Measurements from ENCODE around the gene TRAF1.
"Not testable (repeated sequence)": the region's sequence is repeated elsewhere in the genome, so short reads cannot be mapped to it uniquely, and the experiment has no call there.

The TRAF1 gene

GRCh38 chr9:120926397-120926928 lies at the start of gene TRAF1:
Gene TRAF1, minus strand, starts transcription at chr9:120926796. Its CDS starts 721 bp downstream, at chr9:120926075.
- peak; percentile 12 for DNase-seq

GRCh38 chr9:120974921-120975320 lies 48.3 kb upstream of the TRAF1 start:
- no peak for DNase-seq

- no peak for DNase-seq
Observed at GRCh38 chr9:120974181-120974580, 47.6 kb upstream of the TRAF1 start.

GRCh38 chr9:120971938-120972337 lies 45.3 kb upstream of the TRAF1 start:
- no peak for DNase-seq

GRCh38 chr9:120971471-120971870 lies 44.9 kb upstream of the TRAF1 start:
- DNase-seq = not testable (repeated sequence)

- DNase-seq = peak; percentile 27
Observed at GRCh38 chr9:120970244-120970643, 43.6 kb upstream of the TRAF1 start.

- DNase-seq = no peak
Observed at GRCh38 chr9:120966013-120966369, 39.4 kb upstream of the TRAF1 start.

- DNase-seq = peak; percentile 82
Observed at GRCh38 chr9:120965344-120966012, 38.9 kb upstream of the TRAF1 start.

GRCh38 chr9:120961936-120962335 lies 35.3 kb upstream of the TRAF1 start:
- no peak for DNase-seq

- no peak for DNase-seq
Observed at GRCh38 chr9:120960001-120960400, 33.4 kb upstream of the TRAF1 start.

- no peak for DNase-seq
Observed at GRCh38 chr9:120956862-120957261, 30.3 kb upstream of the TRAF1 start.

GRCh38 chr9:120951960-120952618 lies 25.5 kb upstream of the TRAF1 start:
- no peak for DNase-seq

GRCh38 chr9:120950421-120951388 lies 24.1 kb upstream of the TRAF1 start:
- DNase-seq = no peak

- DNase-seq = no peak
Observed at GRCh38 chr9:120949290-120949689, 22.7 kb upstream of the TRAF1 start.

GRCh38 chr9:120948824-120949223 lies 22.2 kb upstream of the TRAF1 start:
- no peak for DNase-seq

GRCh38 chr9:120947222-120947621 lies 20.6 kb upstream of the TRAF1 start:
- DNase-seq = no peak

- no peak for DNase-seq
Observed at GRCh38 chr9:120946259-120946658, 19.7 kb upstream of the TRAF1 start.

GRCh38 chr9:120944948-120945347 lies 18.4 kb upstream of the TRAF1 start:
- no peak for DNase-seq

GRCh38 chr9:120944434-120944843 lies 17.8 kb upstream of the TRAF1 start:
- DNase-seq = no peak

- DNase-seq = no peak
Observed at GRCh38 chr9:120942186-120943001, 15.8 kb upstream of the TRAF1 start.

- DNase-seq = no peak
Observed at GRCh38 chr9:120941046-120941770, 14.6 kb upstream of the TRAF1 start.

- no peak for DNase-seq
Observed at GRCh38 chr9:120940573-120940972, 14.0 kb upstream of the TRAF1 start.

Data from right hindlimb (tissue), 1 donor.